ENCODE results near the gene FILIP1. TPM values are rescaled to one million over a fixed set of nuclear protein-coding genes. Genes with fewer than 3 reads are reported as not detected.
A peak's percentile ranks its signal among the peaks of the same experiment; 100 is the strongest.

Gene FILIP1
- polyA plus RNA-seq, 2 of the 4 experiments (the other 2 are of a cell fraction) = 2.3 to 15.6 TPM

- DNase-seq (ENCODE audit: low read depth in 1 of 2, low spot score in 1 of 2) (peak in 1 of 2 experiments; percentile 31), ATAC-seq (peak in 1 of 2 experiments; percentile 82; a peak in 3 of 6 replicates), FAIRE-seq (no peak)
- CTCF ChIA-PET = interaction anchor here (1.4 kb wide), 1 partner anchor 12 kb away, joined by 3 read pairs; no protein-coding TSS in a partner anchor
- H3K4me2 ChIP-seq = peak overlapping the region; percentile 13
- no peak for TF ChIP-seq BHLHE40 (IDR thresholded peaks at IDR 0.05; ENCODE audit: low read depth, low read length)
- no peak for TF ChIP-seq TP53 (CRISPR knock-in tag; IDR thresholded peaks at IDR 0.05)
- peak; percentile 73; the same call in 1 of the 2 replicates for TF ChIP-seq GATA3 (IDR thresholded peaks at IDR 0.05; ENCODE audit: borderline replicate concordance)
- TF ChIP-seq MAZ (IDR thresholded peaks at IDR 0.05; ENCODE audit: borderline replicate concordance, low read depth, low read length) = no peak
- TF ChIP-seq HOXA7 (CRISPR knock-in tag; IDR thresholded peaks at IDR 0.05) = no peak
- TF ChIP-seq NPAS2 (CRISPR knock-in tag; IDR thresholded peaks at IDR 0.05; ENCODE audit: borderline replicate concordance) = no peak
- TF ChIP-seq, protein P1, sequence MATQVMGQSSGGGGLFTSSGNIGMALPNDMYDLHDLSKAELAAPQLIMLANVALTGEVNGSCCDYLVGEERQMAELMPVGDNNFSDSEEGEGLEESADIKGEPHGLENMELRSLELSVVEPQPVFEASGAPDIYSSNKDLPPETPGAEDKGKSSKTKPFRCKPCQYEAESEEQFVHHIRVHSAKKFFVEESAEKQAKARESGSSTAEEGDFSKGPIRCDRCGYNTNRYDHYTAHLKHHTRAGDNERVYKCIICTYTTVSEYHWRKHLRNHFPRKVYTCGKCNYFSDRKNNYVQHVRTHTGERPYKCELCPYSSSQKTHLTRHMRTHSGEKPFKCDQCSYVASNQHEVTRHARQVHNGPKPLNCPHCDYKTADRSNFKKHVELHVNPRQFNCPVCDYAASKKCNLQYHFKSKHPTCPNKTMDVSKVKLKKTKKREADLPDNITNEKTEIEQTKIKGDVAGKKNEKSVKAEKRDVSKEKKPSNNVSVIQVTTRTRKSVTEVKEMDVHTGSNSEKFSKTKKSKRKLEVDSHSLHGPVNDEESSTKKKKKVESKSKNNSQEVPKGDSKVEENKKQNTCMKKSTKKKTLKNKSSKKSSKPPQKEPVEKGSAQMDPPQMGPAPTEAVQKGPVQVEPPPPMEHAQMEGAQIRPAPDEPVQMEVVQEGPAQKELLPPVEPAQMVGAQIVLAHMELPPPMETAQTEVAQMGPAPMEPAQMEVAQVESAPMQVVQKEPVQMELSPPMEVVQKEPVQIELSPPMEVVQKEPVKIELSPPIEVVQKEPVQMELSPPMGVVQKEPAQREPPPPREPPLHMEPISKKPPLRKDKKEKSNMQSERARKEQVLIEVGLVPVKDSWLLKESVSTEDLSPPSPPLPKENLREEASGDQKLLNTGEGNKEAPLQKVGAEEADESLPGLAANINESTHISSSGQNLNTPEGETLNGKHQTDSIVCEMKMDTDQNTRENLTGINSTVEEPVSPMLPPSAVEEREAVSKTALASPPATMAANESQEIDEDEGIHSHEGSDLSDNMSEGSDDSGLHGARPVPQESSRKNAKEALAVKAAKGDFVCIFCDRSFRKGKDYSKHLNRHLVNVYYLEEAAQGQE (IDR thresholded peaks at IDR 0.05) = no peak
- TF ChIP-seq JUNB (IDR thresholded peaks at IDR 0.05) = peak; percentile 63
- peak; percentile 12; the same call in 1 of the 3 replicates for TF ChIP-seq SMC3 (IDR thresholded peaks at IDR 0.05)
- TF ChIP-seq TFCP2L1 (CRISPR knock-in tag; IDR thresholded peaks at IDR 0.05) = no peak
- peak; percentile 54; the same call in 1 of the 2 replicates for TF ChIP-seq FOSL2 (IDR thresholded peaks at IDR 0.05)
- peak; percentile 82 for TF ChIP-seq FOSL2 (CRISPR knock-in tag; IDR thresholded peaks at IDR 0.05)
- peak in 1 of 2 experiments; percentile 50; a peak in 1 of 4 replicates for TF ChIP-seq CEBPB (IDR thresholded peaks at IDR 0.05)
- no peak for TF ChIP-seq USF2 (IDR thresholded peaks at IDR 0.05)
- TF ChIP-seq MYC (IDR thresholded peaks at IDR 0.05; ENCODE audit: borderline replicate concordance, low read length) = no peak
- TF ChIP-seq, protein P2, sequence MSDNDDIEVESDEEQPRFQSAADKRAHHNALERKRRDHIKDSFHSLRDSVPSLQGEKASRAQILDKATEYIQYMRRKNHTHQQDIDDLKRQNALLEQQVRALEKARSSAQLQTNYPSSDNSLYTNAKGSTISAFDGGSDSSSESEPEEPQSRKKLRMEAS (IDR thresholded peaks at IDR 0.05) = no peak
- no peak for TF ChIP-seq POLR2A (IDR thresholded peaks at IDR 0.05; ENCODE audit: low read length)
- TF ChIP-seq RFX5 (IDR thresholded peaks at IDR 0.05) = no peak
- TF ChIP-seq HDAC2 (IDR thresholded peaks at IDR 0.05) = no peak
- TF ChIP-seq HEYL (CRISPR knock-in tag; IDR thresholded peaks at IDR 0.05) = no peak
- TF ChIP-seq HOXB13 (CRISPR knock-in tag; IDR thresholded peaks at IDR 0.05; ENCODE audit: low read depth) = no peak
- 31% methylated on average over 5 of the region's 5 CpGs for WGBS (ENCODE audit: missing lambda C conversion rate)
- no peak overlapping the region for H3K4me3 ChIP-seq
- H3K4me1 ChIP-seq = peaks cover 21% of the 10 kb centered on the region
- H3K9me3 ChIP-seq = no peaks in the 10 kb centered on the region
- H3K27ac ChIP-seq = peak overlapping the region; percentile 63 to 82
- POLR2A ChIA-PET = no interaction called here
These were observed 43.9 kb downstream of the FILIP1 start for GRCh38 chr6:75449630-75450206.

GRCh38 chr6:75446241-75446880 is 47.2 kb downstream of the FILIP1 start:
- H3K4me2 ChIP-seq = no peak overlapping the region
- H3K4me1 ChIP-seq = peaks cover 21% of the 10 kb centered on the region
- TF ChIP-seq, protein P2 (IDR thresholded peaks at IDR 0.05) = no peak
- TF ChIP-seq FOXS1 (CRISPR knock-in tag; IDR thresholded peaks at IDR 0.05) = no peak
- no peak for TF ChIP-seq USF2 (IDR thresholded peaks at IDR 0.05)
- POLR2A ChIA-PET = no interaction called here
- no peaks in the 10 kb centered on the region for H3K9me3 ChIP-seq
- CTCF ChIA-PET = interaction anchor here (0.6 to 2.3 kb wide), 2 partner anchors 79 to 1340 kb away, joined by 3 to 8 read pairs; no protein-coding TSS in a partner anchor
- H3K4me3 ChIP-seq = no peak overlapping the region
- peak overlapping the region in 1 of 2 experiments; percentile 53; a peak in 3 of 6 replicates for H3K27ac ChIP-seq
- ATAC-seq (no peak), DNase-seq (ENCODE audit: low read depth in 1 of 2, low spot score in 1 of 2) (no peak), FAIRE-seq (no peak)
- 29% methylated on average over 4 of the region's 4 CpGs for WGBS (ENCODE audit: missing lambda C conversion rate)

All from A549 (cell line).